ENCODE measurements around the gene FMNL2. TPM values are rescaled to one million over a fixed set of nuclear protein-coding genes. Genes with fewer than 3 reads are reported as not detected.

Gene FMNL2
- total and polyA plus RNA-seq, 2 experiments from 2014 or later: 16.5 to 45.4 TPM

DNA sequence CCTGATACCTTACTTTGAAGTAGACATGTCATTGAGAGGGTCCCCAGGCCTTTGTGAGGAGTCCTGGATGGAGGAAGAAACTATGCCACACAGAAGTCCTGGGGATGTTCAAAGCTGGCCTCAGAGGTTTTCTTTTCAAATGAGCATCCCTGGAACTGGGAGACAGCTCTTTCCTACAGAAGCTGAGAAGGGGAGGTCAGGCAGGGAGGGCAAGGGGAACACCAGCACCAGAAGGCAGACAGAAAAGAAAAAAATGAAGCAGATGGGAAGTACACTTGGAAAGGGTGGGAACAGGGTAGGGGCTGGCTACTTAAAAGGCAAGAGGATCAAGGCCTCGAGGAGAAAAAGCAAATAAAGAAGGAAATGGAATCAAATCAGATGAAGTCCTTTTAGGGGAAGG lies 120.0 kb downstream of the FMNL2 start:
- Histone ChIP-seq H3F3A (replicated peaks; ENCODE audit: low read depth) (peaks cover 5% of the 10 kb centered on the region; the same call in 1 of the 2 replicates), H3K79me2 (replicated peaks; ENCODE audit: insufficient read depth) (peaks cover 82% of the 10 kb centered on the region), H3K4me3 (no peak overlapping the region), H3K9me2 (ENCODE audit: insufficient read depth) (peaks cover 10% of the 10 kb centered on the region; the same call in 1 of the 2 replicates), H2AFZ (no peak overlapping the region), H3K27ac (ENCODE audit: low read depth) (peak overlapping the region; percentile 96), H4K20me1 (replicated peaks; ENCODE audit: insufficient read depth) (no peaks in the 10 kb centered on the region), H3K4me1 (ENCODE audit: insufficient read depth) (peaks cover 38% of the 10 kb centered on the region), H3K27me3 (ENCODE audit: insufficient read depth) (no peaks in the 10 kb centered on the region), H3K4me2 (peak overlapping the region; percentile 50; the same call in 1 of the 2 replicates), H3K36me3 (ENCODE audit: insufficient read depth) (no peaks in the 10 kb centered on the region)
- H3K4me1 Mint-ChIP-seq: peaks cover 62% of the 10 kb centered on the region
- TF ChIP-seq, protein P1, sequence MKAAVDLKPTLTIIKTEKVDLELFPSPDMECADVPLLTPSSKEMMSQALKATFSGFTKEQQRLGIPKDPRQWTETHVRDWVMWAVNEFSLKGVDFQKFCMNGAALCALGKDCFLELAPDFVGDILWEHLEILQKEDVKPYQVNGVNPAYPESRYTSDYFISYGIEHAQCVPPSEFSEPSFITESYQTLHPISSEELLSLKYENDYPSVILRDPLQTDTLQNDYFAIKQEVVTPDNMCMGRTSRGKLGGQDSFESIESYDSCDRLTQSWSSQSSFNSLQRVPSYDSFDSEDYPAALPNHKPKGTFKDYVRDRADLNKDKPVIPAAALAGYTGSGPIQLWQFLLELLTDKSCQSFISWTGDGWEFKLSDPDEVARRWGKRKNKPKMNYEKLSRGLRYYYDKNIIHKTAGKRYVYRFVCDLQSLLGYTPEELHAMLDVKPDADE (IDR thresholded peaks at IDR 0.05): no peak
- TF ChIP-seq, protein P2, sequence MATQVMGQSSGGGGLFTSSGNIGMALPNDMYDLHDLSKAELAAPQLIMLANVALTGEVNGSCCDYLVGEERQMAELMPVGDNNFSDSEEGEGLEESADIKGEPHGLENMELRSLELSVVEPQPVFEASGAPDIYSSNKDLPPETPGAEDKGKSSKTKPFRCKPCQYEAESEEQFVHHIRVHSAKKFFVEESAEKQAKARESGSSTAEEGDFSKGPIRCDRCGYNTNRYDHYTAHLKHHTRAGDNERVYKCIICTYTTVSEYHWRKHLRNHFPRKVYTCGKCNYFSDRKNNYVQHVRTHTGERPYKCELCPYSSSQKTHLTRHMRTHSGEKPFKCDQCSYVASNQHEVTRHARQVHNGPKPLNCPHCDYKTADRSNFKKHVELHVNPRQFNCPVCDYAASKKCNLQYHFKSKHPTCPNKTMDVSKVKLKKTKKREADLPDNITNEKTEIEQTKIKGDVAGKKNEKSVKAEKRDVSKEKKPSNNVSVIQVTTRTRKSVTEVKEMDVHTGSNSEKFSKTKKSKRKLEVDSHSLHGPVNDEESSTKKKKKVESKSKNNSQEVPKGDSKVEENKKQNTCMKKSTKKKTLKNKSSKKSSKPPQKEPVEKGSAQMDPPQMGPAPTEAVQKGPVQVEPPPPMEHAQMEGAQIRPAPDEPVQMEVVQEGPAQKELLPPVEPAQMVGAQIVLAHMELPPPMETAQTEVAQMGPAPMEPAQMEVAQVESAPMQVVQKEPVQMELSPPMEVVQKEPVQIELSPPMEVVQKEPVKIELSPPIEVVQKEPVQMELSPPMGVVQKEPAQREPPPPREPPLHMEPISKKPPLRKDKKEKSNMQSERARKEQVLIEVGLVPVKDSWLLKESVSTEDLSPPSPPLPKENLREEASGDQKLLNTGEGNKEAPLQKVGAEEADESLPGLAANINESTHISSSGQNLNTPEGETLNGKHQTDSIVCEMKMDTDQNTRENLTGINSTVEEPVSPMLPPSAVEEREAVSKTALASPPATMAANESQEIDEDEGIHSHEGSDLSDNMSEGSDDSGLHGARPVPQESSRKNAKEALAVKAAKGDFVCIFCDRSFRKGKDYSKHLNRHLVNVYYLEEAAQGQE (IDR thresholded peaks at IDR 0.05; ENCODE audit: unreplicated experiment): no peak
- TF ChIP-seq, protein P3, sequence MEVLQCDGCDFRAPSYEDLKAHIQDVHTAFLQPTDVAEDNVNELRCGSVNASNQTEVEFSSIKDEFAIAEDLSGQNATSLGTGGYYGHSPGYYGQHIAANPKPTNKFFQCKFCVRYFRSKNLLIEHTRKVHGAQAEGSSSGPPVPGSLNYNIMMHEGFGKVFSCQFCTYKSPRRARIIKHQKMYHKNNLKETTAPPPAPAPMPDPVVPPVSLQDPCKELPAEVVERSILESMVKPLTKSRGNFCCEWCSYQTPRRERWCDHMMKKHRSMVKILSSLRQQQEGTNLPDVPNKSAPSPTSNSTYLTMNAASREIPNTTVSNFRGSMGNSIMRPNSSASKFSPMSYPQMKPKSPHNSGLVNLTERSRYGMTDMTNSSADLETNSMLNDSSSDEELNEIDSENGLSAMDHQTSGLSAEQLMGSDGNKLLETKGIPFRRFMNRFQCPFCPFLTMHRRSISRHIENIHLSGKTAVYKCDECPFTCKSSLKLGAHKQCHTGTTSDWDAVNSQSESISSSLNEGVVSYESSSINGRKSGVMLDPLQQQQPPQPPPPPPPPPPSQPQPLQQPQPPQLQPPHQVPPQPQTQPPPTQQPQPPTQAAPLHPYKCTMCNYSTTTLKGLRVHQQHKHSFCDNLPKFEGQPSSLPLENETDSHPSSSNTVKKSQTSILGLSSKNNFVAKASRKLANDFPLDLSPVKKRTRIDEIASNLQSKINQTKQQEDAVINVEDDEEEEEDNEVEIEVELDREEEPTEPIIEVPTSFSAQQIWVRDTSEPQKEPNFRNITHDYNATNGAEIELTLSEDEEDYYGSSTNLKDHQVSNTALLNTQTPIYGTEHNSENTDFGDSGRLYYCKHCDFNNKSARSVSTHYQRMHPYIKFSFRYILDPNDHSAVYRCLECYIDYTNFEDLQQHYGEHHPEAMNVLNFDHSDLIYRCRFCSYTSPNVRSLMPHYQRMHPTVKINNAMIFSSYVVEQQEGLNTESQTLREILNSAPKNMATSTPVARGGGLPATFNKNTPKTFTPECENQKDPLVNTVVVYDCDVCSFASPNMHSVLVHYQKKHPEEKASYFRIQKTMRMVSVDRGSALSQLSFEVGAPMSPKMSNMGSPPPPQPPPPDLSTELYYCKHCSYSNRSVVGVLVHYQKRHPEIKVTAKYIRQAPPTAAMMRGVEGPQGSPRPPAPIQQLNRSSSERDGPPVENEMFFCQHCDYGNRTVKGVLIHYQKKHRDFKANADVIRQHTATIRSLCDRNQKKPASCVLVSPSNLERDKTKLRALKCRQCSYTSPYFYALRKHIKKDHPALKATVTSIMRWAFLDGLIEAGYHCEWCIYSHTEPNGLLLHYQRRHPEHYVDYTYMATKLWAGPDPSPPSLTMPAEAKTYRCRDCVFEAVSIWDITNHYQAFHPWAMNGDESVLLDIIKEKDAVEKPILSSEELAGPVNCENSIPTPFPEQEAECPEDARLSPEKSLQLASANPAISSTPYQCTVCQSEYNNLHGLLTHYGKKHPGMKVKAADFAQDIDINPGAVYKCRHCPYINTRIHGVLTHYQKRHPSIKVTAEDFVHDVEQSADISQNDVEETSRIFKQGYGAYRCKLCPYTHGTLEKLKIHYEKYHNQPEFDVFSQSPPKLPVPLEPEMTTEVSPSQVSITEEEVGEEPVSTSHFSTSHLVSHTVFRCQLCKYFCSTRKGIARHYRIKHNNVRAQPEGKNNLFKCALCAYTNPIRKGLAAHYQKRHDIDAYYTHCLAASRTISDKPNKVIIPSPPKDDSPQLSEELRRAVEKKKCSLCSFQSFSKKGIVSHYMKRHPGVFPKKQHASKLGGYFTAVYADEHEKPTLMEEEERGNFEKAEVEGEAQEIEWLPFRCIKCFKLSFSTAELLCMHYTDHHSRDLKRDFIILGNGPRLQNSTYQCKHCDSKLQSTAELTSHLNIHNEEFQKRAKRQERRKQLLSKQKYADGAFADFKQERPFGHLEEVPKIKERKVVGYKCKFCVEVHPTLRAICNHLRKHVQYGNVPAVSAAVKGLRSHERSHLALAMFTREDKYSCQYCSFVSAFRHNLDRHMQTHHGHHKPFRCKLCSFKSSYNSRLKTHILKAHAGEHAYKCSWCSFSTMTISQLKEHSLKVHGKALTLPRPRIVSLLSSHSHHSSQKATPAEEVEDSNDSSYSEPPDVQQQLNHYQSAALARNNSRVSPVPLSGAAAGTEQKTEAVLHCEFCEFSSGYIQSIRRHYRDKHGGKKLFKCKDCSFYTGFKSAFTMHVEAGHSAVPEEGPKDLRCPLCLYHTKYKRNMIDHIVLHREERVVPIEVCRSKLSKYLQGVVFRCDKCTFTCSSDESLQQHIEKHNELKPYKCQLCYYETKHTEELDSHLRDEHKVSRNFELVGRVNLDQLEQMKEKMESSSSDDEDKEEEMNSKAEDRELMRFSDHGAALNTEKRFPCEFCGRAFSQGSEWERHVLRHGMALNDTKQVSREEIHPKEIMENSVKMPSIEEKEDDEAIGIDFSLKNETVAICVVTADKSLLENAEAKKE (CRISPR knock-in tag; IDR thresholded peaks at IDR 0.05): no peak
- TF ChIP-seq EZH2phosphoT487 (IDR thresholded peaks at IDR 0.05; ENCODE audit: unreplicated experiment) (no peak), JUNB (IDR thresholded peaks at IDR 0.05; ENCODE audit: unreplicated experiment) (no peak), ZNF331 (CRISPR knock-in tag; IDR thresholded peaks at IDR 0.05; ENCODE audit: low read depth) (no peak), STAT1 (IDR thresholded peaks at IDR 0.05; ENCODE audit: unreplicated experiment) (no peak), CREB1 (CRISPR knock-in tag; IDR thresholded peaks at IDR 0.05; ENCODE audit: low read depth) (no peak), POLR2AphosphoS5 (IDR thresholded peaks at IDR 0.05; ENCODE audit: low read depth) (no peak), EZH2 (IDR thresholded peaks at IDR 0.05; ENCODE audit: low read depth, unreplicated experiment) (no peak), NANOG (IDR thresholded peaks at IDR 0.05; ENCODE audit: borderline replicate concordance) (no peak), ZNF114 (CRISPR knock-in tag; IDR thresholded peaks at IDR 0.05) (no peak)
- TF ChIP-seq, protein P4, sequence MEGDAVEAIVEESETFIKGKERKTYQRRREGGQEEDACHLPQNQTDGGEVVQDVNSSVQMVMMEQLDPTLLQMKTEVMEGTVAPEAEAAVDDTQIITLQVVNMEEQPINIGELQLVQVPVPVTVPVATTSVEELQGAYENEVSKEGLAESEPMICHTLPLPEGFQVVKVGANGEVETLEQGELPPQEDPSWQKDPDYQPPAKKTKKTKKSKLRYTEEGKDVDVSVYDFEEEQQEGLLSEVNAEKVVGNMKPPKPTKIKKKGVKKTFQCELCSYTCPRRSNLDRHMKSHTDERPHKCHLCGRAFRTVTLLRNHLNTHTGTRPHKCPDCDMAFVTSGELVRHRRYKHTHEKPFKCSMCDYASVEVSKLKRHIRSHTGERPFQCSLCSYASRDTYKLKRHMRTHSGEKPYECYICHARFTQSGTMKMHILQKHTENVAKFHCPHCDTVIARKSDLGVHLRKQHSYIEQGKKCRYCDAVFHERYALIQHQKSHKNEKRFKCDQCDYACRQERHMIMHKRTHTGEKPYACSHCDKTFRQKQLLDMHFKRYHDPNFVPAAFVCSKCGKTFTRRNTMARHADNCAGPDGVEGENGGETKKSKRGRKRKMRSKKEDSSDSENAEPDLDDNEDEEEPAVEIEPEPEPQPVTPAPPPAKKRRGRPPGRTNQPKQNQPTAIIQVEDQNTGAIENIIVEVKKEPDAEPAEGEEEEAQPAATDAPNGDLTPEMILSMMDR (conservative IDR thresholded peaks at IDR 0.05; ENCODE audit: low read depth in 2 of 2): no peak
- H3K4me3 Mint-ChIP-seq: no peak overlapping the region; the same call in 2 of the 3 replicates
- H3K9me3 Mint-ChIP-seq: no peaks in the 10 kb centered on the region; the same call in 2 of the 3 replicates
- H3K27me3 Mint-ChIP-seq (ENCODE audit: insufficient read depth, low read depth, poor library complexity): peaks cover 2% of the 10 kb centered on the region
- H3K36me3 Mint-ChIP-seq (ENCODE audit: low read depth): peaks cover 9% of the 10 kb centered on the region
- ATAC-seq: no peak
- H3K27ac Mint-ChIP-seq: peak overlapping the region; percentile 31
- no peak for DNase-seq (ENCODE audit: low spot score)
